GM12892 (cell line): ENCODE data around the gene CREBL2.

ENCODE experiments used
- POLR2A ChIP-seq: IDR thresholded peaks from 2 replicates; pipeline ENCODE4 v1.6.1; 2011; ENCODE audit warnings: low read depth, low read length, control low read depth
- POLR2AphosphoS5 ChIP-seq: IDR thresholded peaks from 2 replicates; pipeline ENCODE4 v1.6.1; 2011; ENCODE audit warnings: low read depth, low read length, control low read depth

DNA sequence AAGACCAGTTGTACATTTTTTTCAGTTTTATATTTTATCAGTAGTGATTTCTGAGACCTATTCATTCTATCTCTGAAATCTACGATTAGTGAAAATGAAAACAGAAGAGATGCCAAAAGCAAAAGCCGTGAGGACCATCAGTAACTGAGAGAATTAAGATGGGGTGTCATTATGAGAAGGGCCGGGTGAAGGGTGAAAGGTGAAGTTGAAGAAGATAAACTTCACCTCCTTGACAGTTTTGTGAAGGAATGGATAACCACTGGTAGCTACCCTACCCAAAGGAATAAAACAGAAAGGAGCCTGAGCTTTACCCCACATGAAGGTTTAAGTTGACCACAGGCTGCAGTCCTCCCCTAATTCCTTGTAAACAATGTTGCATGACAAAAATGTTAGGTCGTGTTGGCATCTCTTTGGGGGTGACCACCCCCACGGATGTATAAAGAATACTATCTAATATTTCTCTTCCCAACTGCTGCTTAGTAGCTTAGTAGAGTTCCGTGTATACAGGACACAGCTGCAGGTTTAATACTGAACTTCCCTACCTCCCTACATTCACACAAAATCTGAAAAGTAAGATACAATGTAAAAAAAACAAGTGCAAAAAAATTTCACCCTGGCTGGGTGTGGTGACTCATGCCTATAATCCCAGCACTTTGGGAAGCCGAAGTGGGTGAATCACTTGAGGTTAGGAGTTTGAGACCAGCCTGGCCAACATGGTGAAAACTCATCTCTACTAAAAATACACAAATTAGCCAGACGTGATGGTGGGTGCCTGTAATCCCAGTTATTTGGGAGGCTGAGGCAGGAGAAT, 60.4 kb downstream of the CREBL2 start:
- TF ChIP-seq POLR2A: no peak
- TF ChIP-seq POLR2AphosphoS5: no peak
